Fibroblast of lung (primary cell): ENCODE results near the gene NBEA. TPM values are rescaled to one million over a fixed set of nuclear protein-coding genes. Genes with fewer than 3 reads are reported as not detected.

ENCODE experiments used
- DNase-seq, 2 donors: peaks; one replicate each; pipeline versions ENCODE4 v3.0.0 to v3.0.0-alpha.2; 2010; ENCODE audit warnings: low read depth in 2 of 2
- H2AFZ ChIP-seq: 2 replicates; pipeline ENCODE4 v1.5.1; 2012; ENCODE audit warnings: low read length, control low read depth, inconsistent platforms
- H3K27ac ChIP-seq: 2 replicates; pipeline ENCODE4 v1.5.1; 2011; ENCODE audit warnings: low read length, control low read depth; ENCODE audit not compliant: insufficient read depth
- H3K27me3 ChIP-seq: 2 replicates; pipeline ENCODE4 v1.5.1; 2011; ENCODE audit warnings: mild to moderate bottlenecking, low read length; ENCODE audit not compliant: control insufficient read depth, insufficient read depth
- H3K36me3 ChIP-seq: 2 replicates; pipeline ENCODE4 v1.5.1; 2011; ENCODE audit warnings: low read length; ENCODE audit not compliant: control insufficient read depth, insufficient read depth
- H3K4me1 ChIP-seq: 2 replicates; pipeline ENCODE4 v1.5.1; 2011; ENCODE audit warnings: low read length; ENCODE audit not compliant: control insufficient read depth, insufficient read depth; ENCODE audit errors: extremely low read depth
- H3K4me2 ChIP-seq: 2 replicates; pipeline ENCODE4 v1.5.1; 2011; ENCODE audit warnings: low read length, control low read depth; ENCODE audit not compliant: insufficient read depth; ENCODE audit errors: extremely low read depth
- H3K4me3 ChIP-seq, 4 experiments: fragments of 200-600 bp in 1 of 4; sonication (generic) in 1 of 4; replicated peaks in 1 of 4; 2 replicates each; pipeline ENCODE4 v1.5.1; 2011 to 2016; ENCODE audit warnings: low read length in 4 of 4, low read depth in 3 of 4, mild to moderate bottlenecking in 3 of 4, control low read depth in 2 of 4, inconsistent platforms in 1 of 4, mixed read lengths in 1 of 4; ENCODE audit not compliant: insufficient read depth in 1 of 4; ENCODE audit errors: control extremely low read depth in 1 of 4
- H3K79me2 ChIP-seq: 2 replicates; pipeline ENCODE4 v1.5.1; 2012; ENCODE audit warnings: mild to moderate bottlenecking, low read length, inconsistent platforms; ENCODE audit not compliant: control insufficient read depth, insufficient read depth
- H3K9ac ChIP-seq: 2 replicates; pipeline ENCODE4 v1.5.1; 2011; ENCODE audit warnings: mild to moderate bottlenecking, low read length, control low read depth; ENCODE audit not compliant: insufficient read depth
- H3K9me3 ChIP-seq: 2 replicates; pipeline ENCODE4 v1.5.1; 2012; ENCODE audit warnings: low read depth, low read length; ENCODE audit not compliant: control insufficient read depth, insufficient read depth
- H4K20me1 ChIP-seq: 2 replicates; pipeline ENCODE4 v1.5.1; 2011; ENCODE audit warnings: low read length; ENCODE audit not compliant: control insufficient read depth, insufficient read depth; ENCODE audit errors: extremely low read depth
- CTCF ChIP-seq, 2 donors: IDR thresholded peaks in 1 of 2; conservative IDR thresholded peaks in 1 of 2; 1 replicate in 1 of 2; 2 replicates in 1 of 2; pipeline ENCODE4 v1.5.1; 2011 to 2012; ENCODE audit warnings: low read length in 2 of 2, control low read depth in 1 of 2, inconsistent platforms in 1 of 2, low read depth in 1 of 2, mild to moderate bottlenecking in 1 of 2
- EZH2 ChIP-seq: IDR thresholded peaks from 2 replicates; pipeline ENCODE4 v1.5.1; 2012; ENCODE audit warnings: low read length, control low read depth, mild to moderate bottlenecking; ENCODE audit errors: missing control alignments
- polyA plus RNA-seq, 2 donors: library from polyadenylated mRNA; depleted of rRNA in 1 of 2; stranded (reverse) in 1 of 2; unstranded in 1 of 2; fragments of >200 nt; gene quantifications; 2 replicates each; pipeline ENCODE4 v1.2.1, GENCODE V29; 2011 to 2012; ENCODE audit warnings: missing spikeins in 1 of 2
- total RNA-seq: library from RNA; depleted of rRNA; stranded (reverse); fragments of >200 nt; gene quantifications from 2 replicates; pipeline ENCODE4 v1.2.1, GENCODE V29; 2014

The NBEA gene
- total and polyA plus RNA-seq, 2 donors (not counting 1 experiment from before 2014, with no cell fraction given) = 3.6 to 7.8 TPM

- Histone ChIP-seq H3K4me2 (no peak overlapping the region), H3K4me3 (no peak overlapping the region), H3K9ac (no peak overlapping the region), H3K79me2 (no peaks in the 10 kb centered on the region), H3K4me1 (no peaks in the 10 kb centered on the region), H3K9me3 (no peaks in the 10 kb centered on the region), H2AFZ (no peak overlapping the region), H3K36me3 (no peaks in the 10 kb centered on the region), H3K27me3 (no peaks in the 10 kb centered on the region), H4K20me1 (no peaks in the 10 kb centered on the region), H3K27ac (no peak overlapping the region)
- no peak for TF ChIP-seq CTCF (conservative IDR thresholded peaks at IDR 0.05 in 1 of 2, IDR thresholded peaks at IDR 0.05 in 1 of 2; ENCODE audit: low read depth in 1 of 2, low read length in 2 of 2)
- no peak for TF ChIP-seq EZH2
- DNase-seq = no peak
Measured at GRCh38 chr13:35219021-35219420, 277.0 kb downstream of the NBEA start.

GRCh38 chr13:35225159-35225558 lies 283.1 kb downstream of the NBEA start:
- TF ChIP-seq EZH2 (no peak), CTCF (conservative IDR thresholded peaks at IDR 0.05 in 1 of 2, IDR thresholded peaks at IDR 0.05 in 1 of 2; ENCODE audit: low read depth in 1 of 2, low read length in 2 of 2) (no peak)
- no peaks in the 10 kb centered on the region for H4K20me1 ChIP-seq
- no peak overlapping the region for H3K27ac ChIP-seq
- no peak overlapping the region for H3K4me3 ChIP-seq
- no peaks in the 10 kb centered on the region for H3K79me2 ChIP-seq
- H3K9me3 ChIP-seq = no peaks in the 10 kb centered on the region
- no peaks in the 10 kb centered on the region for H3K27me3 ChIP-seq
- no peak overlapping the region for H3K9ac ChIP-seq
- H3K36me3 ChIP-seq = no peaks in the 10 kb centered on the region
- no peak for DNase-seq
- no peak overlapping the region for H2AFZ ChIP-seq
- no peaks in the 10 kb centered on the region for H3K4me1 ChIP-seq
- no peak overlapping the region for H3K4me2 ChIP-seq

- DNase-seq = no peak
- H3K27ac ChIP-seq = no peak overlapping the region
- no peak overlapping the region for H3K9ac ChIP-seq
- no peak for TF ChIP-seq EZH2
- TF ChIP-seq CTCF (conservative IDR thresholded peaks at IDR 0.05 in 1 of 2, IDR thresholded peaks at IDR 0.05 in 1 of 2; ENCODE audit: low read depth in 1 of 2, low read length in 2 of 2) = no peak
- no peaks in the 10 kb centered on the region for H3K4me1 ChIP-seq
- H3K36me3 ChIP-seq = no peaks in the 10 kb centered on the region
- no peaks in the 10 kb centered on the region for H4K20me1 ChIP-seq
- no peaks in the 10 kb centered on the region for H3K79me2 ChIP-seq
- no peak overlapping the region for H2AFZ ChIP-seq
- H3K4me3 ChIP-seq = no peak overlapping the region
- H3K9me3 ChIP-seq = no peaks in the 10 kb centered on the region
- no peak overlapping the region for H3K4me2 ChIP-seq
- no peaks in the 10 kb centered on the region for H3K27me3 ChIP-seq
Measured at GRCh38 chr13:35225582-35225981, 283.5 kb downstream of the NBEA start.
